GM21390 (cell line): ENCODE data around the gene PLEKHA8.
A peak's percentile ranks its signal among the peaks of the same experiment; 100 is the strongest.

Experiments used
- ATAC-seq: cut with Tn5 transposase; IDR thresholded peaks from one replicate; pipeline ENCODE4 v1.9.1; 2021; ENCODE audit not compliant: unreplicated experiment

Gene PLEKHA8, protein sequence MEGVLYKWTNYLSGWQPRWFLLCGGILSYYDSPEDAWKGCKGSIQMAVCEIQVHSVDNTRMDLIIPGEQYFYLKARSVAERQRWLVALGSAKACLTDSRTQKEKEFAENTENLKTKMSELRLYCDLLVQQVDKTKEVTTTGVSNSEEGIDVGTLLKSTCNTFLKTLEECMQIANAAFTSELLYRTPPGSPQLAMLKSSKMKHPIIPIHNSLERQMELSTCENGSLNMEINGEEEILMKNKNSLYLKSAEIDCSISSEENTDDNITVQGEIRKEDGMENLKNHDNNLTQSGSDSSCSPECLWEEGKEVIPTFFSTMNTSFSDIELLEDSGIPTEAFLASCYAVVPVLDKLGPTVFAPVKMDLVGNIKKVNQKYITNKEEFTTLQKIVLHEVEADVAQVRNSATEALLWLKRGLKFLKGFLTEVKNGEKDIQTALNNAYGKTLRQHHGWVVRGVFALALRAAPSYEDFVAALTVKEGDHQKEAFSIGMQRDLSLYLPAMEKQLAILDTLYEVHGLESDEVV

DNA sequence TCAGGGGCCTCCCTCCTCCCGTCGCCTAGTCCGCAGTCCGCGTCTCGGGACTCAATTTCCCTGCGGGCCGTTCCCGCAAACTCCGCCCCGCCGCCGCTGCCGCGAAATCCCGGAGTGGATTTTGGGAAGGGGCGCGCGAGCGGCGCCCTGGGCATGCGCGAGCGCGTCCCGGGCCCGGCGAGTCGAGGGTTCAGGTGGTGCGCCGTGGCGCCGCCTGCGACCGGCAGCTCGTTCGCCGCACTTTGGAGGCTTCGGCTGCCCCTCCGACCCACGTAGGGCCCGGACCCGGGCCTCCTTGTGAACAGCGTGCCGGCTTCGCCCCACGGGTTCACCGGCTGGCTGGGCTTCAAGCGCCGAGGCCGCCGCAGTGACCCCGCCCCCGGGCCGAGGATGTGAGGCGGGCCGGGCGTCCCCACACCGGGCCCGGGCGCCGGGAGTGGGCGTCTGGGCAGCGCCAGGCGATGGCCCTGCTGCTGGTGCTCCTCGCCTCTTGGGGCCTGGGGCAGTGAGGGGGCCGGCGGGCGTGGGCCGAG is at the start of gene PLEKHA8:
Gene PLEKHA8 (plus strand): TSS at position 197 of the 533 bp plus-strand sequence. CDS start 351 bp downstream, outside the sequence.
- ATAC-seq = peak; percentile 50

DNA sequence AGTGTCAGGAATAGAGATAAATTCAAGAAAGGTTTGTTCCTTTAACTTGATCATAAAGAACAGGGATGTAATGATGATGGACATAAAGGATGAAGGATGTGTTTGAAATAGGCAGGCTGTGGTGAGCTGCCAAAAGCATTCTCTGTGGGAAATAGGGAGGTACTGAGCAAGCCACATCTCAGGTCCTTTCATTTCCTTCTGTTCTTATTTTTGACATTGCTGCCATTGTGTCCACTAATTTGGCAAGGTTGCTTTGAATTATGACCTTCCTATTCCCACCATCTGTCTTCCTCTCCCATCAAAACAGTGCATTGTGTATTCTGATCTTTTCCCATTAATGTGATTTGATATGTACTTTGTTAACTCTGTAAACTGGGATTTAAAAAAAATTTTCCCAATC is 48.1 kb upstream of the PLEKHA8 start:
- no peak for ATAC-seq

DNA sequence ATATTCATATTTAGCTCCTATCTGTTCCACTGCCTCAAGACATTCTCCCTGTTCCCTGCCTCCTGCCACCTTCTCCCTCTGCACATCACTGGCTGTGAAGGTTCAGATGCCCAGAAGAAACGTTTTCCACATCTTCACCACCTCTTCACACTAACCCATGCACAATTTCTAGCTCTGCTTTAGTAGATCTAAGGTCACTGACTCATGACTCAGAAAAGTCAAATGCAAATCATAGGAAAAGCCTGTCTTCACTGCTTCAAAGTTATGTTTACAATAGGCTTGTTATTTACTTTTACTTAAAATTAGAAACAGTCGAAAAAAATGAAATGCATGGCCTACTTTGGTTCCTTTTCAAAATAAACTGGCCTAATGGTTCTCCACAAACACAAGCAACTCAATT is 41.1 kb upstream of the PLEKHA8 start:
- ATAC-seq = no peak

DNA sequence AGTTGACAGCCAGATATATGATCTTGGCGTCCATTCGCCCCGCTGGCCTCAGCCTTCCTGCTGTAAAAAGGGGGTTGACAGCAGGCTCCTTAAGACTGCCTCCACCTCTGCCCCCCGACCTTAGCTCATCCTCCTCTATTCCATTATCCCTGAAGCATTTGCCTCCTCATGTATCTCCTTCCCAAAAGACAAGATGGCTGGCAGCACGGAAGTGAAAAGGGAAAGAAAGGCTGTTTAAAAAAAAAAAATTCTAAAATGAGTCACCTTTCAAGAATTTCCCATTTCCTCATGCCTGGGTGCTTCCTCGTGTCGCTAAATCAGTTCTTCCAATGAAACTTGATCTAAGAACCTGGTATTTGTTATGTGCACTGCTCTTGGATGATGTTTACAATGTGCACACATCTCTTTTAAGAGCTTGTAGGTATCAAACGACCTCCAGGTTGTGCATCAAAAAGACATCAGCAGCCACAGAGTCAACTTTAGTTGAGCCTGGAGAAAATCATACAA is 40.3 kb upstream of the PLEKHA8 start:
- no peak for ATAC-seq

DNA sequence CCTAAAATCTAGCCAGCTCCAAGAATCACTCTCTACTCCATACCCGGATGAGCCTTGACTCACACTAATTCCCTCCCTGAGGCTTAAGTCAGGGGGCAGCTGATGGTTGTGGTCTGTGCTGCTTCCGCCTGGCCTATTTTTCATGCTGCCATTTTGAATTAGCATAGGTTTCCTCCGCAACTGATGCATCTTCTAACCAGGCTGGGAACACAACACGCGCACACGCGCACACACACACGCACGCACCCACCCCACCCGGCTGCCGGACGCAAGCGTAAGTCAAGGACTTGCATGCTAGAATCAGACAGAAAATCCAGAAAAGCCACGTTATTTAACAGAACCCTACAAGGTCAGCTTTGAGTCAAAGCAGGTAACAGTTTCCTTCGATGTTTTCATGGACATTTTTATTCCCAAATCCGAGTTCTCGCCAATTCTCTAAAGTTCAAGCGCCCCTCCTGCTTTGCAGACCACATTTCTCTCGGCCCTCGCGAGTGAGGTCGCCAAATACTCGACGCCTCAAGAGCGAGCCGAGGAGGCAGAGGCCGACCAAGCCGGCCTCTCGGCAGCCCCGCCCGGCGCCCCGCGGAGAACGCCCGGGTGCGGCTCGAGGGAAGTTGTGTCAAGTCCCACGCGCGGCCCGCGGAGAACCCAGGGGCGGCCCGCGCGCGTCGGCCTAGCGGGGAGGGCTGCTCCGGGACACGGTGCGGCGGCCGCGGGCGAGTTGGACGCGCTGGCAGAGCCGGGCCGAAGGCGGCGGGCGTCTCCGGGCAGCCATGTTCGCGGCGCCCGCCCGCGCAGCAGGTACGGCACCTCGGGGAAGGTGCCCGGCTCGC is 39.6 kb upstream of the PLEKHA8 start:
- ATAC-seq = peak; percentile 37

DNA sequence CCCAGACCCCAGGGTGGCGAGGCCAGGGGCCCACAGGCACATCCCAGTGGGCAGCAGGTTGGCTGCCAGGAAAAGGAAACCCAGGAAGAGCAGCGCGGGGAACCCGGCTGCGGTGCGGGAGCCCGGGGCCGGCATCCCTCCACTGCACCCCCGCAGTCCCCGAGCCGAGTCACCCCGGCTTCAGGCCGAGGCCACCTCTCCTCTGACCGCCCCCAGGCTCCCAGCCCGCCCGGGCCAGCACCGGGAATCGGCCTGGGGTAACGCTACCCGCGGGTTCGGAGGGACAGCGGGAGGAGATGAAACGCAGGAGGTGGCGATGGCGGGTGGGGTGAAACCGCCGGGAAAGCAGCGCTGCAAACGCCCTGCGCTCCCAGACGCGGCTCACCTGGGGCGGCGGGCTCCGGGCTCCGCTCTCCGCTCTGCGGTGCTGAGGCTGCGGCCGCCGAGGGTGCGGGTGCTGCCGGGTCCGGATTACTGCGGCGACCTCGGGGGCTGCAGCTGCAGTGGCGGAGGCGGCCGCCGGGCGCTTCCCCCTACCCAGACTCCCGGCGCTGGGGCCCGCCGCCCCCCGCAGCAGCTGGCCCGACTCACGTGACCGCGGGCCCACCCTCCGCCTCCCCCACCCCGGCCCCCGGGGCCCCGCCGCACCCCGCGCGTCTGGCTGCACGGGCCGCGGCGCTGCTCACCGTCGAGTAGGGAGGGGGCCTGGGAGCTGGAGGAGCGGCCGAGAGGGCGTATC is 38.8 kb upstream of the PLEKHA8 start, which contains the start of gene SCRN1:
Gene SCRN1 (minus strand): TSS at position 545 of the 739 bp plus-strand sequence. CDS start 20,734 bp downstream, outside the sequence.
- peak; percentile 34 for ATAC-seq

DNA sequence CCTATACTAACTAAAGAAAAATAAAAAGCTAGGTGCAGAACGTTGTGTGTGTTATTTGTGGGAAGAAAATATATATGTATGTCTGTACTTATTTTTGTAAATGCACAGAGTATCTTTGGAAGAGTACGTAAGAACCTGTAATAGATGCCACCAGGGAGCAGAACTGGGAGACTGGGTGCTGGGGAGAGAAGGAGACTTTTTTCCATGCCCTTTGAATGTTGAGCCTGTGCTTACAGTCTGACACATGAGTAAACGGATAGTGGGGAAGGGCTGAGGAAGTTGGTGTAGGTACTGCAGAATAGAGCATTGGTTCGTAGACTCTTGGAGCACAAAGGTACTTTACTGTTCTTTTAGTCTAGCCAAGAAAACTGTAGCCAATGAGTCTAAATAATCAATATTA is 37.3 kb upstream of the PLEKHA8 start:
- no peak for ATAC-seq

DNA sequence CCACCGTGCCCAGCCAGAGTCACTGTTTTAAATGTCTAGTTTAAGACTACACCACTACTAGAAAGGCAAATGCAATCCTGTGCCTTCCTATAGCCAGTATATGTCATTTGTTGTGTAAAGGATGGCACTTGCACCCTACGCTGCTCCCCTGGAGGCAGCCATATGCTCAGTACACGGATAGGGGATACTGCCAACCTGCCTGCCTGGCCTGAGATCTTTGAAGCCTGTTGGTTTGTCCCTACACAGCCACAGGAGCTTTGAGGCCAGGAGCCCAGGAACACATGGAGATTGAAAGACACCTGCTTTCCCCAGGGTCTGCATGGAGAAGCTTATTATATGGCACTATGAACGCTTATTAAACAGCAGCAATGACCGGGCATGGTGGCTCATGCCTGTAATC is 36.3 kb upstream of the PLEKHA8 start:
- no peak for ATAC-seq

DNA sequence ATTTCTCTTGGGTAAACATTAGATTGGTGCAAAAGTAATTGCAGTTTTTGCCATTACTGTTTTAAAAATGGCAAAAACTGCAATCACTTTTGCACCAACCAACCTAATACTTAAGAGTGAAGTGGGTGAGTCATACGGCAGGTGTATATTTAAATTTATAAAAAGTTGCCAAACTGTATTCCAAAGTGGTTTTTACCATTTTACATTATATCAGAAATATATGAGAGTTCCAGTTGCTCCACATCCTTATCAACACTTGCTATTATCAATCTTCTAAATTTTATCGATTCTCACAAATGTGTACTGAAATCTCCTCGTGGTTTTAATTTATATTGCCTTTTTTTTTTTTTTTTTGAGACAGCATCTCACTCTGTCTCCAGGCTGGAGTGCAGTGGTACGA is 35.1 kb upstream of the PLEKHA8 start:
- ATAC-seq = no peak

DNA sequence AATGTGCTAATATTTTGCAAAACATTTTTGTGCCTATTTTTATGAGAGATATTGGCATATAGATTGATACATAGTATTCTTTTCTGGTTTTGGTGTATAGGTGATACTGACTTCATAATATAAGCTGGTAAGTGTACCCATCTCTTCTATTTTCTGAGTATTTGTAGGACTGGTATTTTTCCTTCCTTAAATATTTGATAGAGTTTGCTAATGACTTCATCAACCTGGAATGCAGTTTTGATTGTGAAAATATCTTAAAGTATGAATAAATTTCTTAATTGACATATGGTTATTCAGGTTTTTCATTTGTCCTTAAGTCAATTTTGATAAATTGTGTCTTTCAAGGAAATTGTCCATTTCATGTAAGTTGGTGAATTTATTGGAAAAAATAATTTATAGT is 32.6 kb upstream of the PLEKHA8 start:
- no peak for ATAC-seq

DNA sequence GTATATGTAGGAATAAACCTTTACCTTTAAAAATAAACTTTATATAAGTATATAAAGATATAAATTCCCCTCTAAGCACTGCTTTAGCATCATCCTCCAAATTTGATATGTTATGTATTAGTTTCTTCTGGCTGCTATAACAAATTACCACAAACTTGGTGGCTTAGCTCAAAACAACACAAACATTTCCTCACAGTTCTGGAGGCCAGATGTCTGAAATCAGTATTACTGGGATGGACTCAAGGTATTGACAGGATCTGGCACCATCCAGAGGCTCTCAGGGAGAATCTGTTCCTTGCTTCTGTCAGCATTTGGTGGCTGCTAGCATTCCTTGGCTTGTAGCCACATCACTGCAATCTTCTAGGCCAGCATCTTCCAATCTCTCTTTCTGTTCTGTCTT is 31.9 kb upstream of the PLEKHA8 start:
- no peak for ATAC-seq

DNA sequence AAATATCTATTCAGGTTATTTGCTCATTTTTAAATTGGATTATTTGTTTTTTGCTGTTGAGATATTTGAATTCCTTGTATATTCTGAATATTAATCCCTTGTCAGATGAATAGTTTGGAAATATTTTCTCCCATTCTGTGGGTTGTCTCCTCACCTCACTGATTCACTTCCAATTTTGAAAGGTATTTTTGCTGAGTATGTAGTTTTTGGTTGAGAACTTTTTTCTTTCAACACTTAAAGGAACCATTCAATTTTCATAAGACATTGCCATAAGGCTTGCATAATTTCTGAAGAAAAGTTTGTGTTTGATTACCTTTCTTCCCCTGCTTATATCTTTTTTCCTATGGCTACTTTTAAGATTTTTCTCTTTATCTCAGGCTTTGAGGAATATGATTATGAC is 29.7 kb upstream of the PLEKHA8 start:
- ATAC-seq = no peak

DNA sequence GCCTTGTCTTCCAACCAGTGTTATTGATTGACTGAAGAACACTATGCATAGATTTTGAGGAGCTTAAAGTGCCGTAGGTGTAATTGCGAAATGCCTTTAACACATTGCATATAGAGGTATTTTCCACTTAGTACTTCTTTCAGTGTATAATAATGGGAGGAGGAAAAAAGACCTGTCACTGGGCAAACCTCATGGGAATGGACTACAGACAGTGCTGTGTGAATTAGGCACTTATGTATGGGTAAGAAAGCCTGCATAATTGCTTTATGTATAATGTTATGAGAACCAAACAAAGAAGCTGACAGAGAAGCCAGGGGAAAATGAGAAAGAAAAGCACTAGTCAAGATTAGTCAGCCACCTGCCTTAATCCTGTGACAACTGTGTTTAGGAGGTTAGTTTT is 26.2 kb upstream of the PLEKHA8 start:
- ATAC-seq = no peak

DNA sequence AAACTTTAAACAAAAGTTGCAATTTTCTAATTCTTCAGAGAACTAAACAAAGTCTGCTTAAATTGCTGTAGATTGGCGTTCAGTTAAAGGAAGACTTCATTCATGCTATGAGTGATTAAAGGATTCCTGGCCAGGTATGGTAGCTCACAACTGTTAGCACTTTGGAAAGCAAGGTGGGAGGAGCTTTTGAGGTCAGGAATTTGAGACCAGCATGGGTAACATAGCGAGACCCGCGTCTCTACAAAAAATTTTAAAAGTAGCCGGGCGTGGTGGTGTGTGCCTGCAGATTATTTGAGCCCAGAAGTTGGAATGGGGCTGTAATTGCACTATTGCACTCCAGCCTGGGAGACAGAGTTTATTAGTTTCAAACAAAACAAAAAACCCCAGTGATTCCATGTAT is 25.1 kb upstream of the PLEKHA8 start:
- no peak for ATAC-seq

DNA sequence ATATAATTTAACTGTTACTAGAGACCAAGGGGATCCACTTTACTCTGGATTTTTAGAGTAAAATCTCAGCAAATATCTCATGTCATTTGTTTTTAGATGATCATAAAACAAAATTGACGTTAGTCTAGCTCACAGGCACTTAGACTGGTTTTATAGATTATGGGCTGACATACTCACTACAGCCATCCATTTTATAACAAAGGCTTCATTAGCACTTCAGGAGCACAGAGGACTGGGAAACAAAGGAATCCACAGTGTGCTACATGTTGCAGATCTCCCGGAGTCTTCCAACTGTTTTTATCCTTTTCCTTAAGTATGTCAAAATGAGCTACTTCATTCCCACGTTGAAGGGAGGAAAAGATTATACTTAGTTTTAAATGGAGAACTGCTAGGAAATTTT is 22.7 kb upstream of the PLEKHA8 start:
- ATAC-seq = no peak

DNA sequence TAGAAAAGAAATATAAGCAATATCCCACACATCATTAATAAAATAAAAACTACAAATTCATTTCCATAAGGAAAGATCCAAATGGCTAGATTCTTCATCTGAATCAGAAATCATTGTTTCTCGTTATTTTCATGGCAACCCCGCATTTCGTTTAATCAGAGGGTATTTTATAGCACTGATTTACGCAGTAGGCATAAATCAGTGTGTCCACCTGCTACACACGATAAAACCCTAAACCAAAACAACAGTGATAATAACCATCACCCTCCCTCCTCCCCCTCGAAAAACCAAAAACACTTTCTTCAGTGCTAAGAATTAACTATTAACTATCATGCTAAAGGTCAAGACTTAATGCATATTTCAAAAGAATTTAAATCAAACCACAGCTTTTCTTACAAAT is 18.2 kb upstream of the PLEKHA8 start:
- ATAC-seq = no peak

DNA sequence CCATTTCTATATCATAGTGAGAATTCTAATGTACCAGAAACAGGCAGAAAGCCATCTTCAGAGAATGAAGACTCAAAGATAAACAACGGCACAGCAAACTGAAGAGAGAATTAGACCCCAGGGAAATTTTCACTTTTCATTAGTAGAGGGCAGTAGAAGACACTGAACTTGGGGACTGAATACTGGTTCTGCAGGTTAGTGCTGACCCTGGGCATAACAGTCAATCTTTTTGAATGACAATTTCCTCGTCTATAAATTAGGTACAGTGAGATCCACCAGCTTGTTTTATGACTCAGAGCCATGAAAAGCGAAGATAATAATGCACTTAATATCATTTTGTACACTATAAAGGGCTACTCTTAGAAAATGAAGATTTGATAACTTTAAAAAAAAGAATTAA is 15.5 kb upstream of the PLEKHA8 start:
- ATAC-seq = no peak

DNA sequence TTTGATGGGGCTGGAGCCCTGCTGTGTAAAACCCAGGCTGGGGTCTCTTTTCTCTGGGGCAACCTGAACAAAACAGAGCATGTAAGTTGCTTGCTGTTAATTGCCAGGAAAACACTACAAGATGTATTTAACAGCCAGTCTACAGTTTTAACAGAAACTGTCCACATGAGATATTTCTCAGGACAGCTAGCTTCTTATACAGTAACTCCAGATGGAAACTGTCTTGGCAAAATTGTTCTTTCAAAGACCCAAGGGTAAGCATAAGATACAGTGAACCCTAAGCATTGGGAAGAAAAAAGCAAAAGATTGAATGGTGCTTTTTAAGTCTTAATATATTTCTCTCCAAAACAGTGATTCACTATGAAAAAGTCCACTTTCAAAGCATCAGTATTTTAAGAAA is 9.8 kb upstream of the PLEKHA8 start:
- ATAC-seq = no peak

DNA sequence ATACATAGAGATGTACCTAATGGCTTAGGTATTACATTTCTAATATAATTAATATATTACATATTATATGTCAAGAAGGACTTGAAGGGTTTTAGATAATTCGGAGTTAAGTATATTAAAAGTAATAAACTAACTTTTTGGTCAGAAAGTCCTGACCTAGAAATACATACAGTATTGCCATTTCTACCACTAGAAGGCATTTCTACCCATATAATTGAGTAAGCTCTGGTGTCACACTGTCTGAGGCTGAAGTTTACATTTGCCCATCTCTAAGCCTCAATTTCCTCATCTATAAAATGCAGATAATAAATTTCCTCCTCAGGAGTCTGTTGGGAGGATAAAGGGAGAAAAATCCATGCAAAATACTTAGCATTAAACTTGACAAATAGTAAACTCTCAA is 8.8 kb upstream of the PLEKHA8 start:
- no peak for ATAC-seq

DNA sequence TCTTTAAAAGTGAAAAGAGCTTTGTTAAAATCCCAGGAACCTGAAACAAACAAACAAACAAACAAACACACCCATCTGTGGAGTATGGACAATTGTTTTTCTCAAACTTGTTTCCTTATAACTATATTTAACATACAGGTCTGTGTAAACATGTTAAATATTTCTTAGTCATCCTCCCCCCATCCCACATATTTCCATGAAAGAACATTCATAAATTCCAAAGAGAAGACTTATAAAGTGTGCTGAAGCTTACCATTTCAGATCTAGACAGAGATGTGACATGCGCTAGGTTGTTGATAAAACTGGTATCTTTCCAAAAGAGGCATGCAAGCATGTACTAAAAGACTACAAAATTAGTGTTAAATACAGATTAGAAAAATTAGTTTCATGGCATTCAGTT is 8.3 kb upstream of the PLEKHA8 start:
- ATAC-seq = no peak

DNA sequence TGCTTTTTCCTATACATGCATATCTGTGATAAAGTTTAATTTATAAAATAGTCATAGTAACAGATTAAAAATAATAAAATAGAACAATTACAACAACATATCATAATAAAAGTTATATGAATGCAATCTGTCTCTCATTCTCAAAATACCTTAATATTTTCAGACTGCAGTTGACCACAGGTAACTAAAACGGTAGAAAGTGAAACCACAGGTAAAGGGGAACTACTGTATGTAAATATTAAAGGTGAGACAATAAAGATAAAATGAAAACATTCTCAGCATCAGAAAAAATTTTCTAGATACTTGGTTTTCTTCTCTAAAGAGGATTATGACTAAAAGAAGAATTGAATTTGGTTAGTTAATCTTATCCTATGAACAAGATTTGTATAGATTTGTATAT is 7.7 kb upstream of the PLEKHA8 start:
- no peak for ATAC-seq
